Measurements from ENCODE around the gene RALGAPA2.

Gene RALGAPA2

GRCh38 chr20:20712474-20713243 is at the start of gene RALGAPA2:
RALGAPA2 (minus strand) TSS chr20:20712644; CDS start chr20:20712480, 164 bp downstream.
- DNase-seq, result peak; percentile 91 to 100 (median 99)

- peak in 1 of 3 experiments; percentile 43 for DNase-seq
These were observed 48.9 kb upstream of the RALGAPA2 start for GRCh38 chr20:20761301-20761700.

GRCh38 chr20:20759132-20759531 is 46.7 kb upstream of the RALGAPA2 start:
- DNase-seq, result peak in 1 of 3 experiments; percentile 60

GRCh38 chr20:20755674-20756319 is 43.4 kb upstream of the RALGAPA2 start:
- no peak for DNase-seq

- no peak for DNase-seq
These were observed 42.8 kb upstream of the RALGAPA2 start for GRCh38 chr20:20755231-20755630.

- no peak for DNase-seq
These were observed 42.3 kb upstream of the RALGAPA2 start for GRCh38 chr20:20754714-20755113.

- DNase-seq, result peak in 2 of 3 experiments; percentile 26 to 50
These were observed 40.3 kb upstream of the RALGAPA2 start for GRCh38 chr20:20752712-20753111.

GRCh38 chr20:20747298-20747697 is 34.9 kb upstream of the RALGAPA2 start:
- no peak for DNase-seq

GRCh38 chr20:20744170-20744725 is 31.8 kb upstream of the RALGAPA2 start:
- peak; percentile 47 to 73 (median 49) for DNase-seq

GRCh38 chr20:20743511-20744169 is 31.2 kb upstream of the RALGAPA2 start:
- peak in 2 of 3 experiments; percentile 49 to 62 for DNase-seq

GRCh38 chr20:20741087-20742045 is 28.9 kb upstream of the RALGAPA2 start:
- DNase-seq, result peak in 2 of 3 experiments; percentile 36 to 55

- no peak for DNase-seq
These were observed 28.1 kb upstream of the RALGAPA2 start for GRCh38 chr20:20740541-20740940.

GRCh38 chr20:20737158-20737557 is 24.7 kb upstream of the RALGAPA2 start:
- peak in 2 of 3 experiments; percentile 82 to 91 for DNase-seq

- DNase-seq, result peak in 1 of 3 experiments; percentile 38
These were observed 23.9 kb upstream of the RALGAPA2 start for GRCh38 chr20:20736303-20736702.

- DNase-seq, result peak in 1 of 3 experiments; percentile 26
These were observed 22.1 kb upstream of the RALGAPA2 start for GRCh38 chr20:20734475-20734948.

- no peak for DNase-seq
These were observed 21.5 kb upstream of the RALGAPA2 start for GRCh38 chr20:20733943-20734342.

- no peak for DNase-seq
These were observed 20.2 kb upstream of the RALGAPA2 start for GRCh38 chr20:20732641-20733040.

- DNase-seq, result no peak
These were observed 19.5 kb upstream of the RALGAPA2 start for GRCh38 chr20:20731945-20732296.

- no peak for DNase-seq
These were observed 18.8 kb upstream of the RALGAPA2 start for GRCh38 chr20:20731000-20731944.

- no peak for DNase-seq
These were observed 17.1 kb upstream of the RALGAPA2 start for GRCh38 chr20:20729563-20729962.

GRCh38 chr20:20721489-20721888 is 9.0 kb upstream of the RALGAPA2 start:
- no peak for DNase-seq
